OCI-LY3 (cell line): ENCODE data around the gene FGGY.

ENCODE experiments used
- CTCF ChIP-seq: fragments of 200-600, 300-600 bp; sonication (generic); IDR thresholded peaks from 2 replicates; pipeline ENCODE4 v1.5.1; 2014; ENCODE audit warnings: antibody characterized with exemption, low read length, low read depth
- EZH2phosphoT487 ChIP-seq: fragments of 200-600 bp; shearing (Covaris generic); IDR thresholded peaks from 2 replicates; pipeline ENCODE4 v1.6.1; 2018; ENCODE audit warnings: antibody characterized with exemption, mixed run types, low read depth

- TF ChIP-seq CTCF (no peak), EZH2phosphoT487 (no peak)
Measured at GRCh38 chr1:59431566-59432294, 134.8 kb downstream of the FGGY start.
